ENCODE measurements around the gene STARD3NL.

DNA sequence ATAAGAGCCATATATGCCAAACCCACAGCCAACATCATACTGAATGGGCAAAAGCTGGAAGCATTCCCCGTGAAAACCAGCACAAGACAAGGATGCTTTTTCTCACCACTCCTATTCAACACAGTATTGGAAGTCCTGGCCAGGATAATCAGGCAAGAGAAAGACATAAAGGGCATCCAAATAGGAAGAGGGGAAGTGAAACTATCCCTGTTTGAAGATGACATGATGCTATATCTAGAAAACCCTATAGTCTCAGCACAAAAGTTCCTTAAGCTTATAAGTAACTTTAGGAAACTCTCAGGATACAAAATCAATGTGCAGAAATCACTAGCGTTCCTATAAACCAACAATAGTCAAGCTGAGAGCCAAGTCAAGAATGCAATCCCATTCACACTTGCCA is 23.8 kb upstream of the STARD3NL start:
- TF ChIP-seq TAF1 (IDR thresholded peaks at IDR 0.05; ENCODE audit: low read depth) (no peak), CEBPB (IDR thresholded peaks at IDR 0.05) (no peak), YY1 (IDR thresholded peaks at IDR 0.05; ENCODE audit: low read depth) (no peak), TCF12 (IDR thresholded peaks at IDR 0.05; ENCODE audit: low read depth) (no peak), RAD21 (IDR thresholded peaks at IDR 0.05; ENCODE audit: low read depth) (no peak), EP300 (IDR thresholded peaks at IDR 0.05; ENCODE audit: borderline replicate concordance) (no peak), CREB1 (IDR thresholded peaks at IDR 0.05; ENCODE audit: low read depth) (no peak), EGR1 (IDR thresholded peaks at IDR 0.05) (no peak), FOXM1 (IDR thresholded peaks at IDR 0.05; ENCODE audit: borderline replicate concordance, low read depth) (no peak), TEAD4 (IDR thresholded peaks at IDR 0.05) (no peak), NFIC (IDR thresholded peaks at IDR 0.05) (no peak)
- TF ChIP-seq, protein P1, sequence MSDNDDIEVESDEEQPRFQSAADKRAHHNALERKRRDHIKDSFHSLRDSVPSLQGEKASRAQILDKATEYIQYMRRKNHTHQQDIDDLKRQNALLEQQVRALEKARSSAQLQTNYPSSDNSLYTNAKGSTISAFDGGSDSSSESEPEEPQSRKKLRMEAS (IDR thresholded peaks at IDR 0.05): no peak
- TF ChIP-seq, protein P2, sequence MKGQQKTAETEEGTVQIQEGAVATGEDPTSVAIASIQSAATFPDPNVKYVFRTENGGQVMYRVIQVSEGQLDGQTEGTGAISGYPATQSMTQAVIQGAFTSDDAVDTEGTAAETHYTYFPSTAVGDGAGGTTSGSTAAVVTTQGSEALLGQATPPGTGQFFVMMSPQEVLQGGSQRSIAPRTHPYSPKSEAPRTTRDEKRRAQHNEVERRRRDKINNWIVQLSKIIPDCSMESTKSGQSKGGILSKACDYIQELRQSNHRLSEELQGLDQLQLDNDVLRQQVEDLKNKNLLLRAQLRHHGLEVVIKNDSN (IDR thresholded peaks at IDR 0.05): no peak
- TF ChIP-seq, protein P3, sequence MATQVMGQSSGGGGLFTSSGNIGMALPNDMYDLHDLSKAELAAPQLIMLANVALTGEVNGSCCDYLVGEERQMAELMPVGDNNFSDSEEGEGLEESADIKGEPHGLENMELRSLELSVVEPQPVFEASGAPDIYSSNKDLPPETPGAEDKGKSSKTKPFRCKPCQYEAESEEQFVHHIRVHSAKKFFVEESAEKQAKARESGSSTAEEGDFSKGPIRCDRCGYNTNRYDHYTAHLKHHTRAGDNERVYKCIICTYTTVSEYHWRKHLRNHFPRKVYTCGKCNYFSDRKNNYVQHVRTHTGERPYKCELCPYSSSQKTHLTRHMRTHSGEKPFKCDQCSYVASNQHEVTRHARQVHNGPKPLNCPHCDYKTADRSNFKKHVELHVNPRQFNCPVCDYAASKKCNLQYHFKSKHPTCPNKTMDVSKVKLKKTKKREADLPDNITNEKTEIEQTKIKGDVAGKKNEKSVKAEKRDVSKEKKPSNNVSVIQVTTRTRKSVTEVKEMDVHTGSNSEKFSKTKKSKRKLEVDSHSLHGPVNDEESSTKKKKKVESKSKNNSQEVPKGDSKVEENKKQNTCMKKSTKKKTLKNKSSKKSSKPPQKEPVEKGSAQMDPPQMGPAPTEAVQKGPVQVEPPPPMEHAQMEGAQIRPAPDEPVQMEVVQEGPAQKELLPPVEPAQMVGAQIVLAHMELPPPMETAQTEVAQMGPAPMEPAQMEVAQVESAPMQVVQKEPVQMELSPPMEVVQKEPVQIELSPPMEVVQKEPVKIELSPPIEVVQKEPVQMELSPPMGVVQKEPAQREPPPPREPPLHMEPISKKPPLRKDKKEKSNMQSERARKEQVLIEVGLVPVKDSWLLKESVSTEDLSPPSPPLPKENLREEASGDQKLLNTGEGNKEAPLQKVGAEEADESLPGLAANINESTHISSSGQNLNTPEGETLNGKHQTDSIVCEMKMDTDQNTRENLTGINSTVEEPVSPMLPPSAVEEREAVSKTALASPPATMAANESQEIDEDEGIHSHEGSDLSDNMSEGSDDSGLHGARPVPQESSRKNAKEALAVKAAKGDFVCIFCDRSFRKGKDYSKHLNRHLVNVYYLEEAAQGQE (IDR thresholded peaks at IDR 0.05; ENCODE audit: low read depth): no peak

Data from Ishikawa (cell line).